ENCODE data around the gene FBXL12. TPM values are rescaled to one million over a fixed set of nuclear protein-coding genes. Genes with fewer than 3 reads are reported as not detected.

Gene FBXL12
- total RNA-seq, 2 donors from 2014 or later, result 16.1 to 25.4 TPM

DNA sequence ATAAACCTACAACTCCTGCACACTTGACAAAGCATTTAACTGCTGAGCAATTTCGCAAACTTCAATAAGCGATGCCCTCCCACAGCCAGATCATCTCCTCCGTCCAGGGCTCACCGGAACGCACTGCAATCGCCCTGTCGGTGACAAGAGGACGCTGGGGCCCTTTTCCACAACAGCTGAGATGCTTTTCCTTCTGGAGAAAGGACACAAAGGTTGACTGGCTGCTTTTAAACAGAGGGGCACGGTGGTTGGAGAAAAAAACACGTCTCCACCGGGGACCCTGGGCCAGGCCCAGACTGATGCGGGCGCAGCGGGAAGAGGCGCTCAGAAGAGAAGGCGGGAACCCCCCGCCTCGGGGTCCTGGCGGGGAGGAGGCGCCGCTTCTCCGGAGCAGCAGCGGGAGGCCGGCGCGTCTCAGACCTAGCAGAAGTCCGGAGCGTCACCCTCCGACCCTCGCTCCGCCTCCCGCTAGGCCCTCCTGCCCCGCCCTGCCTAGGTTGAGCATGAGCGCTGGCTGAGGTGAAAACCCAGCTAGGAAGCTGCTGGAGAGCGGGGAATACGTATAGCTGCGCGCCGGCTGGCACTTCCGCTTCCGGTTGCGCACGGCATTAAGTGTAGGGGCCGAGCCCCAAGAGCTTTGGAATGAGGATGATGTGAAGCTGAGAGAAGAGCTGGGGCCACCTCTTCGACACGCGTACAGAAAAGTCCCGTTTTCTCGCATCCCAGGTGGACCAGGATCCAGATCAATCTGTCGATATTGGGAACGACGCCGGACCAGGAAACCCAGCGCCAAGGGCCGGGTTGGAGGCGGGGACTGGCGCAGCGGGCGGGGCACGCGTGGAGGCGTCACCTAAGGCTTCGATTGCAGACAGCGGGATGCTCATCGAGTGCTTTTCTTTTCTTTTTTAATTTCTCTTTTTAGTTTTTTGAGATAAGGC is 50.4 kb downstream of the FBXL12 start, which contains the start of gene ZNF846:
Gene ZNF846 (minus strand): TSS at position 564 of the 938 bp plus-strand sequence. CDS start 3,788 bp downstream, outside the sequence.
- H3K4me1 ChIP-seq, result peaks cover 17% of the 10 kb centered on the region
- H3K9me3 ChIP-seq, result no peaks in the 10 kb centered on the region
- ATAC-seq (peak; percentile 99), DNase-seq (peak; percentile 90 to 96 (median 94))
- 0 to 1% methylated on average over 28 to 65 of the region's 65 CpGs for WGBS, 2 donors
- intact Hi-C loops (cut with DNase I), result no loop called here
- no peaks in the 10 kb centered on the region for H3K27me3 ChIP-seq
- peak within 1 kb of the TSS; percentile 79 to 96 (median 88) for H3K27ac ChIP-seq
- H3K4me3 ChIP-seq, result peak within 1 kb of the TSS; percentile 32 to 43
- no peaks in the 10 kb centered on the region for H3K36me3 ChIP-seq (replicated peaks in 1 of 2; ENCODE audit: insufficient read depth in 1 of 2, low read depth in 2 of 2)
- peak; percentile 28 to 83 (median 80) for TF ChIP-seq POLR2A (IDR thresholded peaks at IDR 0.05)
- TF ChIP-seq, protein P1, sequence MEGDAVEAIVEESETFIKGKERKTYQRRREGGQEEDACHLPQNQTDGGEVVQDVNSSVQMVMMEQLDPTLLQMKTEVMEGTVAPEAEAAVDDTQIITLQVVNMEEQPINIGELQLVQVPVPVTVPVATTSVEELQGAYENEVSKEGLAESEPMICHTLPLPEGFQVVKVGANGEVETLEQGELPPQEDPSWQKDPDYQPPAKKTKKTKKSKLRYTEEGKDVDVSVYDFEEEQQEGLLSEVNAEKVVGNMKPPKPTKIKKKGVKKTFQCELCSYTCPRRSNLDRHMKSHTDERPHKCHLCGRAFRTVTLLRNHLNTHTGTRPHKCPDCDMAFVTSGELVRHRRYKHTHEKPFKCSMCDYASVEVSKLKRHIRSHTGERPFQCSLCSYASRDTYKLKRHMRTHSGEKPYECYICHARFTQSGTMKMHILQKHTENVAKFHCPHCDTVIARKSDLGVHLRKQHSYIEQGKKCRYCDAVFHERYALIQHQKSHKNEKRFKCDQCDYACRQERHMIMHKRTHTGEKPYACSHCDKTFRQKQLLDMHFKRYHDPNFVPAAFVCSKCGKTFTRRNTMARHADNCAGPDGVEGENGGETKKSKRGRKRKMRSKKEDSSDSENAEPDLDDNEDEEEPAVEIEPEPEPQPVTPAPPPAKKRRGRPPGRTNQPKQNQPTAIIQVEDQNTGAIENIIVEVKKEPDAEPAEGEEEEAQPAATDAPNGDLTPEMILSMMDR (IDR thresholded peaks at IDR 0.05), result no peak

Small RNA genes lying within 50 kb of the gene (small RNA-seq; reads per million reads assigned to genes)
- gene RF00156, result not detected

Other genes with a start within 250 kb of the FBXL12 start
- 10 to 100 TPM; 11.2 to 44.5 TPM for gene ZNF121, start 234.6 kb downstream of the FBXL12 start, total RNA-seq
- 10 to 100 TPM; 12.5 to 17.4 TPM for gene ZNF561, start 197.8 kb downstream of the FBXL12 start, total RNA-seq
- 10 to 100 TPM in 1 of 2 donors, 1 to 10 TPM in 1; 9.1 to 18.1 TPM for gene ZNF562, start 144.0 kb downstream of the FBXL12 start, total RNA-seq
- gene ZNF846, start 50.3 kb downstream of the FBXL12 start, total RNA-seq, result 1 to 10 TPM; 4.0 to 4.7 TPM
- 100 to 1,000 TPM; 113 to 120 TPM for gene UBL5, start 8.8 kb upstream of the FBXL12 start, total RNA-seq
- 10 to 100 TPM; 22.7 to 27.0 TPM for gene PIN1, start 16.2 kb upstream of the FBXL12 start, total RNA-seq
- gene OLFM2, start 117.4 kb upstream of the FBXL12 start, total RNA-seq, result 10 to 100 TPM in 1 of 2 donors, 1 to 10 TPM in 1; 3.1 to 11.9 TPM
- 1 to 10 TPM; 3.4 to 9.6 TPM for gene COL5A3, start 191.4 kb upstream of the FBXL12 start, total RNA-seq
- not detected for gene RDH8, start 194.4 kb upstream of the FBXL12 start, total RNA-seq

Measured in body of pancreas (tissue), 4 donors.